Colon (tissue), 2 donors: ENCODE measurements around the gene LHX6.

ENCODE experiments used
- FAIRE-seq: peaks from 2 replicates; lab custom pipeline; 2012; peaks lifted over from hg19 to GRCh38; lab: Jason Lieb, UNC
- donor health status: control.
- donor health status: control.

The LHX6 gene

DNA sequence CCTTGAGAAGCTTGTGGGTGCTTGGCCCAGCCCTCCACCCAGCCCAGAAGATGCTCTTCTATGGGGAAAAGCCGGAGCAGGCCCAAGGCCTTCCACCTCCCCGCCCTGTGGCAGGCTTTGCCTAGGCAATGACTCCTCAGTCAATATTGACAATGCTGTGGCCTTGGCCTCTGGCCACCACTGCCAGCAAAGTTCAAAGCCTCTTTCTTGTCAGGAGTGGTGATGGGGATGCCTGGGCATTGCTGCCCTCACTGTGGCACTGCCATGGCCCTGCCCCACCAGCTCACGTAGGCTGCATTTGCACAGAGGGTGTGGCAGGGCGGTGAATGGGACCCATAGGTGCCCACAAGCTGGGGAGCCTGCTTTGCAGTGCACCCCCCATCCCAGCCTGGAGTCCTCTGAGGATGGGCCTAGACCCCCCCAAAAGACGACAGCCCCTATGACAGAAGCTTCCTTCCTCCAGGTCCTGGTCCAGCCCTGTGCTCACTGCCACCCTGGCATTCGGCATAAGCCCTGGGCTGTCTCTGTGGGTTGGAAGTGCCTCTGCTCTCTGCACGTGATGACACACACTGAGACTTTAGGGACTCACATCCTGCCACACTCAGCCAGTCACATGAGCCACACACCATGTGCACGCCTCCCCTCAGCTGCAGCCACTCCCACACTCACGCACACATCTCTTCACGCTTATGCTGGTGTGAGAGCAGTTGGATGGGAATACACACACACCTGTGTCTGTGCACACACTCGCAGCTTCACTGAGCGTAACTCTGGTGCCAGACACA is 38.0 kb downstream of the LHX6 start:
- no peak for FAIRE-seq

DNA sequence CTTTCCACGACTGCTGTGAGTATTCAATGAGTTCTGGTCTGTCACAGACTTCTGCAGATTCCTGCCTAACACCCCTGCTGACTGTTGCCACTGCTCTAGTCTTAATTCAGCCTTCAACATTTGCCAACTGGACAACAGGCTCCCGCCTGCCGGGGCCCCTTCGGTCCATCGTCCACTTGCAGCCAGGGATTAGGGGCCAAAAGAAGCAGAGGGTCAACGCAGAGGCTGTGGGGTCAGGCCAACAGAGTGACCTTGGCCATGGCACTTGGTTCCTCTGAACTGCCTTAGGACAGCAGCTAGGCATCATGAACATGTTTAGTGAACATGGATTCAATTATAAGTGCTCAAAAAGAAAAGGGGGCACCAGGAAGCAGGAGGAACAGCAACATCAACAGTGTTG is 40.4 kb downstream of the LHX6 start:
- no peak for FAIRE-seq

GRCh38 chr9:122186777-122187470 is 41.8 kb downstream of the LHX6 start:
- FAIRE-seq, result no peak

DNA sequence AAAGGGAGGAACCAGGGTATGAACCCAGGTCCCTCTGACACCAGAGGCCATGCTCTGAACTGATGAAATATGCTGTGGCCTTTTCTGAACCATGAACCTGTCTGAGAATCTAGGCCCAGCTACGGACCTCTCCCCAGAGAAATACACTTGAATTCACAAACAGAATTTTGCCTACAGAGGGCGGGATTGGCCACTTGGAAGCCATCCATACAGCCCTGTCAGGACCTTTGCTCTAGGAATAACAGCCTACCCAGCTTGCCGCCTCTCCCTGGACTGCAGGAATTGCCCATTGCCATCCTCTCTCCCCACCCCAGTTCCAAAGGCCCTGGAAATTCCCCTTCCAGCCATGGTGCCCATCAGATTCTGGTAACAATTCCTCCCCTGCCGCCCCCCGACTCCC is 42.5 kb downstream of the LHX6 start:
- FAIRE-seq, result no peak

DNA sequence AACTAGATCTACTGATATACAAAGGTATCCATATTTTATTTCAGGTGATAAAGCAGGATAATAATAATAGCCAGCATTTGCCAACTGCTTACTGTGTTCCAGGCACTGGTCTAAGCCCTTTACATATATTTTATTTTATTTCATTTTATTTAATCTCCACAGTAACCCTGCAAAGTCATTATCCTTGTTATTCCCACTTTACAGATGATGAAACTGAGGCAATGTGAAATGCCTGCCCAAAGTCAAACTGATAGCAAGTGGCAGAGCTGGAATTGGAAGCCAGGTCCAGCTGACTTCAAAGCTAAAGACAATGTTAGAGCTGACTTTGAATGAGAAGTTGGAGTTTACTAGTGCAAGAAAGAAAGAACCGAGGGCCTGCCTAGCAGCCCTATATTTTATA is 44.2 kb downstream of the LHX6 start:
- FAIRE-seq, result no peak

DNA sequence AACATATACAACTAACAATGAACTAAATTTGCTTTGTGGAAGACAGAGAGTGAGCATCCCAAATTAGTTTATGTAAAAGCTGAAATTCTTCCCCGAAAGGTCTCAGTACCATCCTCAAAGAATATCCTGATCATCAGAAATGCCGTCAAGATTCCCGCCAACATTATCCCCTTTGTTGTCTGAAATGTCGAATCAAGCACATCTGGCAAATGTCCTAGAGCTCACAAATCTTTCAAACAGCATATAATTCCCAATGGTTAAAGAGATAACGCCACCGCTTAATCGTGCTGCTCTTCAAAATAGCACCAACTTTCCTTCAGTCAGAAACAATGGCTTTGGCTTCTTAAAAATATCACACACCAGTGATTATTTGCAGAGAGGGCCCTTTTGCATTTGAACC is 45.3 kb downstream of the LHX6 start:
- FAIRE-seq, result no peak

GRCh38 chr9:122180633-122181032 is 48.1 kb downstream of the LHX6 start:
- FAIRE-seq, result no peak

DNA sequence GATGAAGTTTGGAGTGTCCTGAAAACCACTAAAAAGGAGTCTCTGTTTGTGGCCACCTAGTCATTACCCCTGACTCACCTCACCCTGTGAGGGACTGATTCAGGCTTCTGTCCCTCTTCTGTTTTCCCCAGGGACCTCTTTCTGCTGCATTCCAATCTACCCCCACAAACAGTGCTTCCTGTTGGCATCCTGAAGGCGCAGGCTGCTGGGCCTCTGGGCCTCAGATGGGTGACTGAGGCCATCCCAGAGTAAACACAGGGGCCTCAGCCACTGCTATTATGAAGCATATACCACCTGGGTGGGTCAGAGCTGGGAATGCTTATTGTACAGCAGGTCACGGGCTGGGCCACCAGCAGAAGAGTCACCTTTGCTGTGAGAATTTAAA is 49.1 kb downstream of the LHX6 start:
- no peak for FAIRE-seq

- no peak for FAIRE-seq
These were observed 49.6 kb downstream of the LHX6 start for GRCh38 chr9:122179054-122179689.

DNA sequence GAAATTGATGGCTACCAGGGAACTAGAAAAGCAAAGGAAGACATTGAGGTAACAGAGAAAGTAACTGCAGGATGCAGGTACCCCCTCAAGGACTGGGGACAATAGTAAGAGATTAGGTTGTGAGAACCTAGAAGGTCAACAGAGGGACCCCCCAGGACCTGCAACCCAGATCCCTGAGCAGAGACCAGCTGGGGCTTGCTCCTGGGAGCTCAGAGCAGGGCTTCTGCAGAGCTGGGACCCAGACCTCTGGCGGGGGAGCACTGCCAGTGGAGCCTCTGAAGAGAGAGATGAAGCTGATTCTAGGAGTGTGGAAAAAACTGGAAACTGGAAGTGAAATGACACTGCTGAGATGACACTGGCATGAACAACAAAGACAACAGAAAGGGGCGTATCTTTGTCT is 51.8 kb downstream of the LHX6 start:
- FAIRE-seq, result no peak

GRCh38 chr9:122173670-122174069 is 55.1 kb downstream of the LHX6 start:
- FAIRE-seq, result no peak

- no peak for FAIRE-seq
These were observed 56.6 kb downstream of the LHX6 start for GRCh38 chr9:122172131-122172530.

- FAIRE-seq, result no peak
These were observed 60.4 kb downstream of the LHX6 start for GRCh38 chr9:122168356-122168755.

DNA sequence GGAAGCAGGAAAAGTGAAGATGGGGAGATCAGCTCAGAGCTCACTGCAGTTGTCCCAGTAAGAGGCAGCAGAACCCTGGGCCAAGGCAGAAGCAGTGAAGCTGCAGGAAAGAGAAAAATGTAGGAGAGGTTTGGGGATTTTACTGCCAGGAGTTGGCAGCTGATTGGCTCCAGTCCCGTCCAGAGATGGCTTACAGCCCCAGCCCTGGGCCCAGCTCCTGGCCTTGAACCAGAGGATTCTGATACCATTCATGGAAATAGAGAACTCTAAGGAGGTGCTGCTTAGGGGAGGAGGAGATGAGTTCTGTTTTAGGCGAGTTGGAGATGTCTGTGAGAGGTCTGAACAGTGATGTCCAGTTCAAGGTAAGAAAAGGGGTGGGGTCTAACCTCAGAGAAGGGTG is 64.5 kb downstream of the LHX6 start:
- FAIRE-seq, result no peak

DNA sequence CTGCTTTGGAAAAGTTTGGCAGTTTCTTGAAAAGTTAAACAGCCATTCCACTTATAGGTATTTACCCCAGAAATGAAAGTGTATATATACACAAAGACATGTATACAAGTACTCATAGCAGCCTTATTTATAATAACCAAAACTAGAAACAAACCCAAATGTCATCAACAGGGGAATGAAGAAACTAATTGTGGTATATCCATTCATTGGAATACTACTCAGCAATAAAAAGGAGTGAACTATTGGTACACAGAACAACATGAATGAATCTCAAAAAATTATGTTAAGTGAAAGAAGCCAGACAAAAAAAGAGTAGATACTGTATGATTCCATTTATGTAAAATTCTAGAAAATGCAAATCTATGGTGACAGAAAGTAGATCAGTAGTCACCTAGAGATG is 66.3 kb downstream of the LHX6 start:
- no peak for FAIRE-seq

- FAIRE-seq, result no peak
These were observed 68.9 kb downstream of the LHX6 start for GRCh38 chr9:122159925-122160246.

GRCh38 chr9:122159026-122159924 is 69.5 kb downstream of the LHX6 start, which contains the start of the genes MORN5 and NDUFA8:
TSS of gene MORN5 (plus strand) at chr9:122159908. CDS start at chr9:122159973, 65 bp downstream.
TSS of gene NDUFA8 (minus strand) at chr9:122159779. CDS start at chr9:122159677, 102 bp downstream.
- FAIRE-seq, result no peak

- no peak for FAIRE-seq
These were observed 70.6 kb downstream of the LHX6 start for GRCh38 chr9:122158202-122158601.

GRCh38 chr9:122155796-122156195 is 73.0 kb downstream of the LHX6 start:
- no peak for FAIRE-seq
